H9 (cell line): ENCODE measurements around the gene MCAM. TPM values are rescaled to one million over a fixed set of nuclear protein-coding genes. Genes with fewer than 3 reads are reported as not detected.

ENCODE experiments used
- DNase-seq: peaks from one replicate; pipeline ENCODE4 v3.0.0-alpha.2; 2017
- H2AFZ ChIP-seq: one replicate; pipeline ENCODE4 v1.6.1; 2013; ENCODE audit warnings: mild to moderate bottlenecking, low read length, control low read depth, moderate library complexity
- H2AK5ac ChIP-seq: 2 replicates; pipeline ENCODE4 v1.6.1; 2013; ENCODE audit warnings: low read length, control low read depth, mixed read lengths; ENCODE audit not compliant: insufficient read length
- H2BK120ac ChIP-seq: one replicate; pipeline ENCODE4 v1.6.1; 2013; ENCODE audit warnings: low read depth, mild to moderate bottlenecking, low read length, control low read depth, inconsistent platforms; ENCODE audit not compliant: poor library complexity, severe bottlenecking
- H2BK12ac ChIP-seq: 2 replicates; pipeline ENCODE4 v1.6.1; 2013; ENCODE audit warnings: low read length, control low read depth, mixed read lengths, low read depth; ENCODE audit not compliant: insufficient read length
- H2BK15ac ChIP-seq: 2 replicates; pipeline ENCODE4 v1.6.1; 2013; ENCODE audit warnings: low read depth, low read length, control low read depth
- H2BK20ac ChIP-seq: one replicate; pipeline ENCODE4 v1.6.1; 2013; ENCODE audit warnings: low read depth, mild to moderate bottlenecking, low read length, control low read depth, inconsistent platforms; ENCODE audit not compliant: poor library complexity, severe bottlenecking
- H2BK5ac ChIP-seq: 2 replicates; pipeline ENCODE4 v1.6.1; 2013; ENCODE audit warnings: low read length, control low read depth, mixed read lengths; ENCODE audit not compliant: insufficient read length
- H3K14ac ChIP-seq: 2 replicates; pipeline ENCODE4 v1.6.1; 2013; ENCODE audit warnings: low read length, control low read depth; ENCODE audit not compliant: insufficient read depth
- H3K18ac ChIP-seq: 2 replicates; pipeline ENCODE4 v1.6.1; 2013; ENCODE audit warnings: low read depth, mild to moderate bottlenecking, mixed read lengths, low read length, control low read depth; ENCODE audit not compliant: insufficient read length
- H3K23ac ChIP-seq: 2 replicates; pipeline ENCODE4 v1.6.1; 2013; ENCODE audit warnings: low read length, control low read depth, mixed read lengths, low read depth; ENCODE audit not compliant: insufficient read length
- H3K23me2 ChIP-seq: 2 replicates; pipeline ENCODE4 v1.6.1; 2013; ENCODE audit warnings: low read depth, mild to moderate bottlenecking, mixed read lengths, low read length, control low read depth; ENCODE audit not compliant: insufficient read length, poor library complexity, severe bottlenecking
- H3K27ac ChIP-seq: 2 replicates; pipeline ENCODE4 v1.5.1; 2013; ENCODE audit warnings: low read length, control low read depth, mixed read lengths, low read depth; ENCODE audit not compliant: insufficient read length
- H3K27me3 ChIP-seq: 2 replicates; pipeline ENCODE4 v1.6.1; 2013; ENCODE audit warnings: low read length, control low read depth, inconsistent platforms; ENCODE audit not compliant: insufficient read depth
- H3K4ac ChIP-seq: 2 replicates; pipeline ENCODE4 v1.6.1; 2013; ENCODE audit warnings: low read depth, mild to moderate bottlenecking, control low read depth, inconsistent platforms, low read length, moderate library complexity
- H3K4me1 ChIP-seq: 2 replicates; pipeline ENCODE4 v1.6.1; 2013; ENCODE audit warnings: low read length, control low read depth, inconsistent platforms; ENCODE audit not compliant: insufficient read depth
- H3K4me2 ChIP-seq: 2 replicates; pipeline ENCODE4 v1.6.1; 2013; ENCODE audit warnings: low read length, control low read depth, mixed read lengths; ENCODE audit not compliant: insufficient read length, insufficient read depth
- H3K56ac ChIP-seq: 2 replicates; pipeline ENCODE4 v1.6.1; 2013; ENCODE audit warnings: low read depth, mild to moderate bottlenecking, mixed read lengths, low read length, control low read depth; ENCODE audit not compliant: insufficient read length
- H3K79me1 ChIP-seq: 2 replicates; pipeline ENCODE4 v1.6.1; 2013; ENCODE audit warnings: low read depth, mild to moderate bottlenecking, moderate library complexity, low read length, control low read depth, inconsistent platforms; ENCODE audit not compliant: insufficient read depth, poor library complexity, severe bottlenecking
- H3K79me2 ChIP-seq: 2 replicates; pipeline ENCODE4 v1.6.1; 2013; ENCODE audit warnings: low read length, control low read depth, inconsistent platforms; ENCODE audit not compliant: insufficient read depth
- H3K9ac ChIP-seq: 2 replicates; pipeline ENCODE4 v1.6.1; 2013; ENCODE audit warnings: low read length, control low read depth, mixed read lengths; ENCODE audit not compliant: insufficient read length; ENCODE audit errors: extremely low read depth
- H3K9me3 ChIP-seq: one replicate; pipeline ENCODE4 v1.6.1; 2013; ENCODE audit warnings: low read depth, low read length, inconsistent platforms; ENCODE audit not compliant: control insufficient read depth
- H3T11ph ChIP-seq: one replicate; pipeline ENCODE4 v1.6.1; 2013; ENCODE audit warnings: mild to moderate bottlenecking, low read length, control low read depth, inconsistent platforms
- H4K20me1 ChIP-seq: one replicate; pipeline ENCODE4 v1.6.1; 2013; ENCODE audit not compliant: control insufficient read depth, insufficient read length, insufficient read depth
- H4K5ac ChIP-seq: 2 replicates; pipeline ENCODE4 v1.6.1; 2013; ENCODE audit warnings: low read depth, mild to moderate bottlenecking, mixed read lengths, low read length, control low read depth; ENCODE audit not compliant: insufficient read length
- H4K8ac ChIP-seq: replicated peaks from 2 replicates; pipeline ENCODE4 v1.6.1; 2013; ENCODE audit warnings: low read length, control low read depth, mixed read lengths, low read depth; ENCODE audit not compliant: insufficient read length
- H4K91ac ChIP-seq: 2 replicates; pipeline ENCODE4 v1.6.1; 2013; ENCODE audit warnings: low read depth, mild to moderate bottlenecking, moderate library complexity, mixed read lengths, low read length, control low read depth; ENCODE audit not compliant: insufficient read length
- H3K27ac Mint-ChIP-seq, 3 experiments: 2 replicates in 2 of 3; 3 replicates in 1 of 3; pipeline ENCODE4 v1.8.0; 2020 to 2021; ENCODE audit warnings: mixed read lengths in 3 of 3, mild to moderate bottlenecking in 1 of 3, moderate library complexity in 1 of 3
- H3K27me3 Mint-ChIP-seq: 2 replicates; pipeline ENCODE4 v1.8.0; 2021; ENCODE audit warnings: low read depth, mild to moderate bottlenecking, moderate library complexity, mixed read lengths
- H3K36me3 Mint-ChIP-seq, 3 experiments: 2 replicates in 2 of 3; 3 replicates in 1 of 3; pipeline ENCODE4 v1.8.0; 2020 to 2021; ENCODE audit warnings: low read depth in 3 of 3, mixed read lengths in 3 of 3; ENCODE audit not compliant: insufficient read depth in 1 of 3
- H3K4me1 Mint-ChIP-seq, 2 experiments: 2 replicates each; pipeline ENCODE4 v1.8.0; 2020; ENCODE audit warnings: mixed read lengths in 2 of 2
- H3K4me3 Mint-ChIP-seq, 2 experiments: 2 replicates in 1 of 2; 3 replicates in 1 of 2; pipeline ENCODE4 v1.8.0; 2020 to 2021; ENCODE audit warnings: mild to moderate bottlenecking in 2 of 2, mixed read lengths in 2 of 2, moderate library complexity in 1 of 2
- H3K9me3 Mint-ChIP-seq, 2 experiments: 2 replicates in 1 of 2; 3 replicates in 1 of 2; pipeline ENCODE4 v1.8.0; 2020; ENCODE audit warnings: mild to moderate bottlenecking in 2 of 2, mixed read lengths in 2 of 2, moderate library complexity in 1 of 2
- WGBS: extraction: QIAGEN DNeasy Blood & Tissue Kit; methylation state at CpG from one replicate; pipeline ENCODE4 v1.1.7; 2013; ENCODE audit warnings: missing lambda C conversion rate, low lambda C conversion rate, mixed read lengths; ENCODE audit not compliant: insufficient read length; ENCODE audit errors: extremely low coverage; 5-methylcytosine and 5-hydroxymethylcytosine counted together
- total RNA-seq: library from RNA; stranded (reverse); gene quantifications from 2 replicates; pipeline ENCODE4 v1.2.1, GENCODE V29; 2021
- TF ChIP-seq, protein P1 (sequence below): fragments of 200-600 bp; sonication (generic); conservative IDR thresholded peaks from 3 replicates; pipeline ENCODE4 v1.8.0; 2021; ENCODE audit warnings: antibody characterized with exemption, mild to moderate bottlenecking

MCAM gene
- total RNA-seq, 1 experiment from 2014 or later = 21.5 TPM

- H2AFZ ChIP-seq = no peak within 1 kb of the TSS
- H3K56ac ChIP-seq = peak within 1 kb of the TSS; percentile 4
- peak within 1 kb of the TSS; percentile 86 for H2BK5ac ChIP-seq
These were observed 17.4 kb upstream of the MCAM start, which contains the start of gene RNF26 for GRCh38 chr11:119334174-119334930. Gene RNF26, plus strand, starts transcription at chr11:119334527. Its CDS starts 596 bp downstream, at chr11:119335123.

More at GRCh38 chr11:119334174-119334930, 17.4 kb upstream of the MCAM start, which contains the start of gene RNF26:
- peaks cover 13% of the 10 kb centered on the region; the same call in 1 of the 2 replicates for H3K79me2 ChIP-seq
- H3T11ph ChIP-seq = no peak within 1 kb of the TSS
- no CpG with 5 or more reads among the region's 54 CpGs for whole genome bisulfite sequencing
- no peak within 1 kb of the TSS for H2BK12ac ChIP-seq
- no peak within 1 kb of the TSS for H2BK15ac ChIP-seq
- H4K20me1 ChIP-seq = no peaks in the 10 kb centered on the region
- peak within 1 kb of the TSS; percentile 1 for H3K4ac ChIP-seq
- no peak within 1 kb of the TSS for H3K27ac ChIP-seq
- peaks cover 12% of the 10 kb centered on the region for H3K23me2 ChIP-seq
- H4K8ac ChIP-seq = no peak within 1 kb of the TSS
- H3K14ac ChIP-seq = peak within 1 kb of the TSS; percentile 88
- no peak within 1 kb of the TSS for H2BK120ac ChIP-seq
- no peaks in the 10 kb centered on the region; the same call in 1 of the 2 replicates for H3K4me1 ChIP-seq
- peak within 1 kb of the TSS; percentile 48 for H4K91ac ChIP-seq
- DNase-seq = peak; percentile 98
- no peak within 1 kb of the TSS for H2BK20ac ChIP-seq
- H3K9ac ChIP-seq = peak within 1 kb of the TSS; percentile 97
- peak within 1 kb of the TSS; percentile 73 for H4K5ac ChIP-seq
- H3K27me3 ChIP-seq = peaks cover 5% of the 10 kb centered on the region
- H3K23ac ChIP-seq = no peak within 1 kb of the TSS
- peaks cover 46 to 71% of the 10 kb centered on the region in 2 experiments for H3K4me1 Mint-ChIP-seq
- H3K36me3 Mint-ChIP-seq = peaks cover 13 to 18% (median 15%) of the 10 kb centered on the region in 3 experiments
- no peaks in the 10 kb centered on the region; a peak in 1 of 5 replicates for H3K9me3 Mint-ChIP-seq
- H2AK5ac ChIP-seq = no peak within 1 kb of the TSS
- peaks cover 10% of the 10 kb centered on the region for H3K27me3 Mint-ChIP-seq
- TF ChIP-seq, protein P1, sequence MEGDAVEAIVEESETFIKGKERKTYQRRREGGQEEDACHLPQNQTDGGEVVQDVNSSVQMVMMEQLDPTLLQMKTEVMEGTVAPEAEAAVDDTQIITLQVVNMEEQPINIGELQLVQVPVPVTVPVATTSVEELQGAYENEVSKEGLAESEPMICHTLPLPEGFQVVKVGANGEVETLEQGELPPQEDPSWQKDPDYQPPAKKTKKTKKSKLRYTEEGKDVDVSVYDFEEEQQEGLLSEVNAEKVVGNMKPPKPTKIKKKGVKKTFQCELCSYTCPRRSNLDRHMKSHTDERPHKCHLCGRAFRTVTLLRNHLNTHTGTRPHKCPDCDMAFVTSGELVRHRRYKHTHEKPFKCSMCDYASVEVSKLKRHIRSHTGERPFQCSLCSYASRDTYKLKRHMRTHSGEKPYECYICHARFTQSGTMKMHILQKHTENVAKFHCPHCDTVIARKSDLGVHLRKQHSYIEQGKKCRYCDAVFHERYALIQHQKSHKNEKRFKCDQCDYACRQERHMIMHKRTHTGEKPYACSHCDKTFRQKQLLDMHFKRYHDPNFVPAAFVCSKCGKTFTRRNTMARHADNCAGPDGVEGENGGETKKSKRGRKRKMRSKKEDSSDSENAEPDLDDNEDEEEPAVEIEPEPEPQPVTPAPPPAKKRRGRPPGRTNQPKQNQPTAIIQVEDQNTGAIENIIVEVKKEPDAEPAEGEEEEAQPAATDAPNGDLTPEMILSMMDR = no peak
- peak within 1 kb of the TSS; percentile 97 for H3K4me2 ChIP-seq
- H3K79me1 ChIP-seq = peaks cover 9% of the 10 kb centered on the region
- H3K18ac ChIP-seq = peak within 1 kb of the TSS; percentile 91
- H3K27ac Mint-ChIP-seq = peak within 1 kb of the TSS; percentile 99 to 100 (median 100)
- no peaks in the 10 kb centered on the region for H3K9me3 ChIP-seq
- H3K4me3 Mint-ChIP-seq = peak within 1 kb of the TSS; percentile 99
